Lower leg skin (tissue), 3 donors: ENCODE results near the gene SPATA33.

Experiments used
- CTCF ChIP-seq, 3 donors: fragments of 450-650 bp; IDR thresholded peaks; one replicate each; pipeline ENCODE4 v1.5.1; 2016; ENCODE audit warnings: antibody characterized with exemption in 3 of 3, mild to moderate bottlenecking in 3 of 3, moderate library complexity in 2 of 3
- POLR2A ChIP-seq, 2 donors: fragments of 450-650 bp; IDR thresholded peaks; one replicate each; pipeline ENCODE4 v1.6.1; 2016 to 2017; ENCODE audit warnings: antibody characterized with exemption in 2 of 2, mild to moderate bottlenecking in 1 of 2, moderate library complexity in 1 of 2

- TF ChIP-seq CTCF (IDR thresholded peaks at IDR 0.05) (peak in 1 of 3 donors; percentile 11), POLR2A (IDR thresholded peaks at IDR 0.05) (peak in 1 of 2 donors; percentile 57)
Measured at GRCh38 chr16:89701425-89702406, 44.1 kb downstream of the SPATA33 start, which contains the start of gene SPATA2L.
